B cell (primary cell): ENCODE results near the gene SMC4. TPM values are rescaled to one million over a fixed set of nuclear protein-coding genes. Genes with fewer than 3 reads are reported as not detected.

Source experiments
- ATAC-seq: fragments of 200-7000 bp; cut with Tn5 transposase; one replicate; pipeline ENCODE4 v1.10.0; 2021; ENCODE audit warnings: low read depth, mild to moderate bottlenecking, moderate number of reproducible peaks, moderate library complexity
- CTCF ChIA-PET: fragments of 350-600 bp; sonication (Branson Sonifier 250); formaldehyde crosslinking; loops from one replicate; lab custom pipeline; 2021; ENCODE audit warnings: antibody characterized with exemption, inconsistent platforms; lab: Charles Lee
- POLR2A ChIA-PET: fragments of 350-600 bp; sonication (Branson Sonifier 250); formaldehyde crosslinking; loops from one replicate; lab custom pipeline; 2021; ENCODE audit warnings: antibody characterized with exemption; lab: Charles Lee
- DNase-seq: peaks from one replicate; pipeline ENCODE4 v3.0.0; 2013
- H2AFZ ChIP-seq: 2 replicates; pipeline ENCODE4 v1.6.1; 2012; ENCODE audit warnings: mild to moderate bottlenecking, low read depth, low read length; ENCODE audit not compliant: insufficient read depth, poor library complexity, severe bottlenecking
- H3K27ac ChIP-seq, 2 donors: 1 replicate in 1 of 2; 2 replicates in 1 of 2; pipeline ENCODE4 v1.5.1; 2012 to 2013; ENCODE audit warnings: low read length in 2 of 2, mild to moderate bottlenecking in 2 of 2, moderate library complexity in 1 of 2
- H3K27me3 ChIP-seq, 4 experiments: fragments of 200-600 bp in 1 of 4; sonication (generic) in 1 of 4; replicated peaks in 1 of 4; 1 replicate in 2 of 4; 2 replicates in 2 of 4; pipeline versions ENCODE4 v1.6.1 to v1.7.0; 2013 to 2016; ENCODE audit warnings: low read length in 3 of 4, mild to moderate bottlenecking in 2 of 4, mixed read lengths in 1 of 4, moderate library complexity in 1 of 4; ENCODE audit not compliant: insufficient read depth in 4 of 4, control insufficient read depth in 3 of 4; ENCODE audit errors: control extremely low read depth in 1 of 4
- H3K36me3 ChIP-seq, 2 experiments: replicated peaks in 1 of 2; 1 replicate in 1 of 2; 2 replicates in 1 of 2; pipeline versions ENCODE4 v1.6.1 to v1.7.1; 2013; ENCODE audit warnings: low read length in 1 of 2; ENCODE audit not compliant: insufficient read depth in 2 of 2, control insufficient read depth in 1 of 2; ENCODE audit errors: control extremely low read depth in 1 of 2, extremely low read depth in 1 of 2
- H3K4me1 ChIP-seq, 2 donors: fragments of 200-600 bp in 1 of 2; sonication (generic) in 1 of 2; 1 replicate in 1 of 2; 2 replicates in 1 of 2; pipeline versions ENCODE4 v1.5.1 to v1.6.1; 2013 to 2017; ENCODE audit warnings: low read length in 2 of 2; ENCODE audit not compliant: control insufficient read depth in 2 of 2, insufficient read depth in 2 of 2
- H3K4me2 ChIP-seq: replicated peaks from 2 replicates; pipeline ENCODE3; 2012; ENCODE audit warnings: mild to moderate bottlenecking, low read depth, low read length; ENCODE audit not compliant: poor library complexity, severe bottlenecking
- H3K4me3 ChIP-seq, 5 experiments: fragments of 200-600 bp in 1 of 5; sonication (generic) in 1 of 5; 1 replicate in 3 of 5; 2 replicates in 2 of 5; pipeline versions ENCODE4 v1.5.1 to v1.7.0; 2011 to 2016; ENCODE audit warnings: low read length in 4 of 5, mild to moderate bottlenecking in 4 of 5, low read depth in 2 of 5, control low read depth in 1 of 5, moderate library complexity in 1 of 5; ENCODE audit not compliant: insufficient read depth in 1 of 5; ENCODE audit errors: control extremely low read depth in 1 of 5, extremely low read depth in 1 of 5
- H3K79me2 ChIP-seq: fragments of 200-600 bp; sonication (generic); one replicate; pipeline ENCODE4 v1.6.0; 2016; ENCODE audit warnings: low read length; ENCODE audit not compliant: control insufficient read depth, insufficient read depth
- H3K9ac ChIP-seq: fragments of 200-600 bp; sonication (generic); 2 replicates; pipeline ENCODE4 v1.6.1; 2017; ENCODE audit warnings: mild to moderate bottlenecking, low read length, moderate library complexity
- H3K9me3 ChIP-seq, 3 donors: one replicate each; pipeline versions ENCODE4 v1.6.1 to v1.7.1; 2013; ENCODE audit warnings: low read length in 2 of 3; ENCODE audit not compliant: control insufficient read depth in 2 of 3, insufficient read depth in 1 of 3; ENCODE audit errors: control extremely low read depth in 1 of 3
- H4K20me1 ChIP-seq: 2 replicates; pipeline ENCODE4 v1.6.0; 2012; ENCODE audit warnings: mild to moderate bottlenecking, low read length; ENCODE audit not compliant: insufficient read depth, control insufficient read depth, poor library complexity, severe bottlenecking
- H3K27ac Mint-ChIP-seq: one replicate; pipeline ENCODE4 v1.8.0; 2021; ENCODE audit warnings: mixed read lengths
- H3K27me3 Mint-ChIP-seq: one replicate; pipeline ENCODE4 v1.8.0; 2021; ENCODE audit warnings: mixed read lengths
- H3K4me1 Mint-ChIP-seq: one replicate; pipeline ENCODE4 v1.8.0; 2021; ENCODE audit warnings: mixed read lengths
- H3K4me3 Mint-ChIP-seq: one replicate; pipeline ENCODE4 v1.8.0; 2021; ENCODE audit warnings: mixed read lengths
- H3K9me3 Mint-ChIP-seq: one replicate; pipeline ENCODE4 v1.8.0; 2022; ENCODE audit warnings: mixed read lengths; ENCODE audit not compliant: insufficient read depth
- EZH2 ChIP-seq: IDR thresholded peaks from 2 replicates; pipeline ENCODE4 v1.6.1; 2012; ENCODE audit warnings: borderline replicate concordance, low read depth, mild to moderate bottlenecking, moderate library complexity, low read length; ENCODE audit not compliant: insufficient read depth, poor library complexity, severe bottlenecking
- whole genome bisulfite sequencing: methylation state at CpG from one replicate; pipeline ENCODE4 v1.1.5; 2013; ENCODE audit warnings: missing lambda C conversion rate; ENCODE audit not compliant: insufficient coverage; 5-methylcytosine and 5-hydroxymethylcytosine counted together
- intact Hi-C: fragments of 100-400 bp; cut with micrococcal nuclease; formaldehyde crosslinking; loops from one replicate; pipeline ENCODE4 v1.10.0; 2022
- polyA plus RNA-seq: library from polyadenylated mRNA; depleted of rRNA; stranded (reverse); fragments of >200 nt; gene quantifications from 2 replicates; pipeline ENCODE4 v1.2.3, GENCODE V29; 2012
- total RNA-seq, 2 donors: library from RNA; stranded (reverse); fragments of 120-200 nt in 1 of 2; gene quantifications; 1 replicate in 1 of 2; 2 replicates in 1 of 2; pipeline versions ENCODE4 v1.2.3 to v1.2.4, GENCODE V29; 2013 to 2022
- TF ChIP-seq, protein P1 (sequence below): fragments of 200-600 bp; IDR thresholded peaks from one replicate; pipeline ENCODE4 v1.8.0; 2022; ENCODE audit warnings: antibody characterized with exemption, mild to moderate bottlenecking

Gene SMC4
- total and polyA plus RNA-seq, 2 donors (not counting 1 experiment from before 2014, with no cell fraction given), result 12.4 to 55.1 TPM

DNA sequence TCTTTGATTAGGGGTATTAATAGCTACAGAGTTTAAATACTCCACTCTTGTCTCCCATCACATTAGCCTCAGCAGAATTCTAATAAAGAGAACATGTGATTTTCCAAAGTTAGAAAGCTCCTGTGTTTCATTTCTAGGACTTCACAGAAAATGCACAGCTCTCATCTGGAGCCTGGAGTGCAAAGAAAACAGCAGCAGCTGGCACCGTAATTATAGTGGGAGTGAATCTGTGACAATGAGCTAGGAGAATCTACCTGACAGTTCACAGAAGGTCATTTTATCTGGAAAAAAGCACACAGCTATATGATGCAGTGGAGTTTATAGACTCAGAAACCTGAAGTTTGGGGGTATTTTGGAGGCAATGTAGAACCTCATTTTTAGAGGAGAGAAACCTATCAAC is 55.5 kb downstream of the SMC4 start:
- TF ChIP-seq, protein P1, sequence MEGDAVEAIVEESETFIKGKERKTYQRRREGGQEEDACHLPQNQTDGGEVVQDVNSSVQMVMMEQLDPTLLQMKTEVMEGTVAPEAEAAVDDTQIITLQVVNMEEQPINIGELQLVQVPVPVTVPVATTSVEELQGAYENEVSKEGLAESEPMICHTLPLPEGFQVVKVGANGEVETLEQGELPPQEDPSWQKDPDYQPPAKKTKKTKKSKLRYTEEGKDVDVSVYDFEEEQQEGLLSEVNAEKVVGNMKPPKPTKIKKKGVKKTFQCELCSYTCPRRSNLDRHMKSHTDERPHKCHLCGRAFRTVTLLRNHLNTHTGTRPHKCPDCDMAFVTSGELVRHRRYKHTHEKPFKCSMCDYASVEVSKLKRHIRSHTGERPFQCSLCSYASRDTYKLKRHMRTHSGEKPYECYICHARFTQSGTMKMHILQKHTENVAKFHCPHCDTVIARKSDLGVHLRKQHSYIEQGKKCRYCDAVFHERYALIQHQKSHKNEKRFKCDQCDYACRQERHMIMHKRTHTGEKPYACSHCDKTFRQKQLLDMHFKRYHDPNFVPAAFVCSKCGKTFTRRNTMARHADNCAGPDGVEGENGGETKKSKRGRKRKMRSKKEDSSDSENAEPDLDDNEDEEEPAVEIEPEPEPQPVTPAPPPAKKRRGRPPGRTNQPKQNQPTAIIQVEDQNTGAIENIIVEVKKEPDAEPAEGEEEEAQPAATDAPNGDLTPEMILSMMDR, result no peak
- TF ChIP-seq EZH2, result no peak
- no peak overlapping the region for H2AFZ ChIP-seq
- no peaks in the 10 kb centered on the region for H3K79me2 ChIP-seq
- ATAC-seq, result no peak
- no peak overlapping the region for H3K27ac ChIP-seq
- Mint-ChIP-seq H3K27me3 (no peaks in the 10 kb centered on the region), H3K27ac (no peak overlapping the region), H3K4me1 (peaks cover 3% of the 10 kb centered on the region), H3K9me3 (no peaks in the 10 kb centered on the region), H3K4me3 (no peak overlapping the region)
- ChIA-PET POLR2A (no interaction called here), CTCF (interaction anchor here (0.5 kb wide), 1 partner anchor 46 kb away, joined by 3 read pairs; no protein-coding TSS in a partner anchor)
- intact Hi-C loops, result no loop called here
- no peaks in the 10 kb centered on the region for H3K36me3 ChIP-seq
- no peak overlapping the region for H3K9ac ChIP-seq
- peaks cover 0 to 7% (median 0%) of the 10 kb centered on the region in 3 donors for H3K9me3 ChIP-seq
- no peak for DNase-seq
- peaks cover 0 to 3% (median 0%) of the 10 kb centered on the region in 4 experiments for H3K27me3 ChIP-seq
- H3K4me1 ChIP-seq, result peaks cover 3 to 5% of the 10 kb centered on the region in 2 donors
- no peak overlapping the region for H3K4me3 ChIP-seq
- H3K4me2 ChIP-seq, result no peak overlapping the region
- no peaks in the 10 kb centered on the region for H4K20me1 ChIP-seq
- 91% methylated on average over 1 of the region's 1 CpG for WGBS

- no peak overlapping the region for H3K4me3 ChIP-seq
- POLR2A ChIA-PET, result no interaction called here
- H3K4me1 ChIP-seq, result no peaks in the 10 kb centered on the region
- Mint-ChIP-seq H3K4me1 (no peaks in the 10 kb centered on the region), H3K27ac (no peak overlapping the region), H3K4me3 (no peak overlapping the region), H3K9me3 (no peaks in the 10 kb centered on the region), H3K27me3 (no peaks in the 10 kb centered on the region)
- peaks cover 0 to 3% (median 0%) of the 10 kb centered on the region in 3 donors for H3K9me3 ChIP-seq
- CTCF ChIA-PET, result no interaction called here
- WGBS, result 100% methylated on average over 3 of the region's 3 CpGs
- ATAC-seq (no peak), DNase-seq (no peak)
- no peak for TF ChIP-seq EZH2
- TF ChIP-seq, protein P1, result no peak
- H2AFZ ChIP-seq, result no peak overlapping the region
- no peak overlapping the region for H3K27ac ChIP-seq
- no peaks in the 10 kb centered on the region for H3K27me3 ChIP-seq
- intact Hi-C loops, result no loop called here
- no peak overlapping the region for H3K9ac ChIP-seq
- no peaks in the 10 kb centered on the region for H4K20me1 ChIP-seq
- no peak overlapping the region for H3K4me2 ChIP-seq
- no peaks in the 10 kb centered on the region for H3K36me3 ChIP-seq
- H3K79me2 ChIP-seq, result no peaks in the 10 kb centered on the region
Observed at GRCh38 chr3:160455846-160456245, 56.4 kb downstream of the SMC4 start.
